GM10266 (cell line): ENCODE data around the gene DNAJB6.

Source experiments
- DNase-seq: peaks from one replicate; pipeline ENCODE4 v3.0.0; 2012; ENCODE audit errors: extremely low spot score
- CTCF ChIP-seq: IDR thresholded peaks from 2 replicates; pipeline ENCODE4 v1.5.1; 2012; ENCODE audit warnings: mild to moderate bottlenecking, low read depth; ENCODE audit not compliant: control insufficient read depth, insufficient read depth; ENCODE audit errors: missing control alignments

Gene DNAJB6

DNA sequence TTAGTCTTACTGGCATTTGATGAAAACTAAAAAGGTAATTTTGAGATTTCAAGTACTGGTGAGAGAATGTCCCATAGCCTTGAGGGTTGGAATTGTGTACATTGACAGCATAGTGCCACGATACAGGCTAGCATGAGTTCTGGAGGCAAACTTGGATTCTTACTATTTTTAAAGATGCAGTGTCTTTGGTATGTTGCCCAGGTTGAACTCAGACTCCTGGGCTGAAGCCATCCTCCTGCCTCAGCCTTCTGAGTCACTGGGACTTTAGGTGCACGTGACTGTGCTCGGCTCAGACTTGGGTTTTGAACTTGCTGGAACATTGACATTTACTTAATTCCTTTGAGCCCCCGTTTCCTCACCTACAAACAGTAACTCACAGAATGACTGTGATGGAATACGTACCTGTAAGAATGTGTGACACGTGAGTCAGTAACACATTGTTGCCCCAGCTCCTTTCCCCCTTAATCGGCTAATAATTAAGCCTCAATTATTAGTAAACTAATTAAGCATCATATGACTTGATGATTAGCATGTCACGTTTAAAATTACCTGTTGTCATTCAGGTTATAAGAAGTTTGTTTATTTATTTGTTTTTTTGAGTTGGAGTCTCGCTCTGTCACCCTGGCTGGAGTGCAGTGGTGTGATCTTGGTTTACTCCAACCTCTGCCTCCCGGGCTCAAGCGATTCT is 10.6 kb downstream of the DNAJB6 start:
- DNase-seq, result no peak
- TF ChIP-seq CTCF, result no peak

GRCh38 chr7:157348548-157348947 is 11.7 kb downstream of the DNAJB6 start:
- TF ChIP-seq CTCF, result no peak
- no peak for DNase-seq

GRCh38 chr7:157352516-157352915 is 15.7 kb downstream of the DNAJB6 start:
- DNase-seq, result no peak
- TF ChIP-seq CTCF, result no peak

GRCh38 chr7:157355784-157356511 is 19.1 kb downstream of the DNAJB6 start:
- TF ChIP-seq CTCF, result no peak
- DNase-seq, result no peak

GRCh38 chr7:157357129-157358040 is 20.6 kb downstream of the DNAJB6 start:
- peak; percentile 60 for DNase-seq
- TF ChIP-seq CTCF, result no peak

- no peak for DNase-seq
- no peak for TF ChIP-seq CTCF
These were observed 21.4 kb downstream of the DNAJB6 start for GRCh38 chr7:157358041-157358752.
